GM23248 (cell line): ENCODE measurements around the gene NDC1.

Experiments
- EZH2 ChIP-seq: fragments of 200-600 bp; sonication (generic); IDR thresholded peaks from 2 replicates; pipeline ENCODE4 v1.6.1; 2018; ENCODE audit warnings: antibody characterized with exemption, mild to moderate bottlenecking; ENCODE audit not compliant: insufficient read depth, poor library complexity, severe bottlenecking
- EZH2phosphoT487 ChIP-seq: fragments of 200-600 bp; sonication (generic); IDR thresholded peaks from 2 replicates; pipeline ENCODE4 v1.6.1; 2018; ENCODE audit warnings: antibody characterized with exemption, moderate library complexity, mild to moderate bottlenecking, low read depth; ENCODE audit not compliant: insufficient read depth

DNA sequence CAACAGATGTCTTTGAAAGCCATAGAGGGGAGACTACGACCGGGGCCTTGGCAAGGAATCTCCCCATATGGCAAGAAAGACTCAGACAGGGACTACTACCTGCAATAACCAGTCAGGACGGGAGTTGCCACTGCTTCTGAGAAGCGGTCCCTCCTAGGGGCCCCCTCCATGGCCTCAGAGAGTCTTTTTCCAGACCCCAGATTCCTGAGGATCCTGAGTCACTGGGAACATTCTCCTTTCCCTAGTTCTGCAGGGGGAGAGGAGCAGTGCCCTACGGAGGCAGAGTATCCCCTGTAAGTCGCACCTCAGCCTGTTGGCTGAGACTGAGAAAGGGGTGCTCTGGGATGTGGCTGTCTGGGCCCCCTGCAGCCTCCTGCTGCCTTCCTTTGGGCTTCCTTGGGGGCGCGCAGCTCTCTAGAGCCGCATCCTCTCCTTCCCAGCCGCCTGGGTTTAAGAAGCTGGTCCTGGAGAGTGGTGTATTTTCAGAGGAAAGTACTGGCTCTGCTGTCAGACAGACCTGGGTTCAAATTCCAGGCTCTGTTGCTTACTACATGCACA is 107.0 kb downstream of the NDC1 start:
- TF ChIP-seq EZH2: no peak
- no peak for TF ChIP-seq EZH2phosphoT487
